GM21360 (cell line): ENCODE data around the gene LINGO4.

ENCODE experiments used
- ATAC-seq: cut with Tn5 transposase; IDR thresholded peaks from one replicate; pipeline ENCODE4 v1.9.1; 2021; ENCODE audit warnings: mild to moderate bottlenecking, moderate library complexity; ENCODE audit not compliant: unreplicated experiment

LINGO4 gene

GRCh38 chr1:151805066-151805820 lies at the start of gene LINGO4:
Gene LINGO4, minus strand, starts transcription at chr1:151805419. Its CDS starts 2,715 bp downstream, at chr1:151802704.
- ATAC-seq, result no peak

GRCh38 chr1:151854658-151855057 lies 49.4 kb upstream of the LINGO4 start:
- no peak for ATAC-seq

GRCh38 chr1:151853411-151853943 lies 48.3 kb upstream of the LINGO4 start, which contains the start of gene THEM5:
Gene THEM5, minus strand, starts transcription at chr1:151853712. Its CDS starts 147 bp downstream, at chr1:151853565.
- no peak for ATAC-seq

- no peak for ATAC-seq
These were observed 47.5 kb upstream of the LINGO4 start for GRCh38 chr1:151852733-151853132.

GRCh38 chr1:151851886-151852285 lies 46.7 kb upstream of the LINGO4 start:
- ATAC-seq, result no peak

GRCh38 chr1:151849871-151850270 lies 44.7 kb upstream of the LINGO4 start:
- no peak for ATAC-seq

- ATAC-seq, result no peak
These were observed 43.9 kb upstream of the LINGO4 start for GRCh38 chr1:151849126-151849525.

- no peak for ATAC-seq
These were observed 42.8 kb upstream of the LINGO4 start for GRCh38 chr1:151847867-151848596.

GRCh38 chr1:151846686-151847237 lies 41.5 kb upstream of the LINGO4 start:
- ATAC-seq, result no peak

GRCh38 chr1:151846062-151846568 lies 40.9 kb upstream of the LINGO4 start:
- ATAC-seq, result no peak

GRCh38 chr1:151843398-151843797 lies 38.2 kb upstream of the LINGO4 start:
- no peak for ATAC-seq

GRCh38 chr1:151841141-151841540 lies 35.9 kb upstream of the LINGO4 start:
- no peak for ATAC-seq

- no peak for ATAC-seq
These were observed 35.2 kb upstream of the LINGO4 start for GRCh38 chr1:151840421-151840820.

GRCh38 chr1:151839457-151840403 lies 34.5 kb upstream of the LINGO4 start, which contains the start of gene C2CD4D:
Gene C2CD4D, minus strand, starts transcription at chr1:151839820. Its CDS starts 831 bp downstream, at chr1:151838989.
- ATAC-seq, result peak; percentile 44

- ATAC-seq, result no peak
These were observed 33.8 kb upstream of the LINGO4 start for GRCh38 chr1:151839082-151839412.

- ATAC-seq, result no peak
These were observed 33.2 kb upstream of the LINGO4 start for GRCh38 chr1:151838222-151839081.

- no peak for ATAC-seq
These were observed 32.6 kb upstream of the LINGO4 start for GRCh38 chr1:151837884-151838221.

- ATAC-seq, result no peak
These were observed 32.0 kb upstream of the LINGO4 start for GRCh38 chr1:151837197-151837596.

- no peak for ATAC-seq
These were observed 30.4 kb upstream of the LINGO4 start for GRCh38 chr1:151835596-151835995.
